Measurements from ENCODE around the gene LAPTM4A. TPM values are rescaled to one million over a fixed set of nuclear protein-coding genes. Genes with fewer than 3 reads are reported as not detected.
"Not testable (repeated sequence)": the region's sequence is repeated elsewhere in the genome, so short reads cannot be mapped to it uniquely, and the experiment has no call there.

Gene LAPTM4A
- total RNA-seq, 1 donor, result 251 TPM

DNA sequence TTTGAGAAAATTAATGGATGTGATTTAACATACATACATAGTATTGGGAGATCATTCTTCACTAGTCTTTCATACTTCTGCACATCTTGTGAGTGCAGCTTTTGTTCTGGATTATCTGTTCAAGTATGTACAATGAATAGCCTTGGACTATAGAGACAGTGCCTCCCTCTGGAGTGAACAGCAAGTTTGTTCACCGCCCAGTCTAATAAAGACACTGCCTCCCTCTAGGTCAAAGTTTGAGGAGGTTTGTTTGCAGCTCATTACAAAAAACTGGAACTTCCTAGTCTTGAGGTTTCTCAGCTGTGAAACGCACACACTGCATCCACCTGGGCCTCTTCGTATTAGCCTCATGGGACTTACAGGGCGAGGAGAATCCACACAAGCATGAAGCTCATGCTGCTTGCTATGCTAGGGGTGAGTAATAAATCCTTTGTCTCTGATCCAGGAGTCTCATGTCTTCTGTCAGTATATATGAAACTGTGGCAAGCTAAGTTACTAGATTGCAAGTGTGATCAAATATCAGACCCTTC, 26.0 kb upstream of the LAPTM4A start:
- H3K4me3 ChIP-seq (ENCODE audit: low read depth, low read length), result no peak overlapping the region
- TF ChIP-seq, protein P1, sequence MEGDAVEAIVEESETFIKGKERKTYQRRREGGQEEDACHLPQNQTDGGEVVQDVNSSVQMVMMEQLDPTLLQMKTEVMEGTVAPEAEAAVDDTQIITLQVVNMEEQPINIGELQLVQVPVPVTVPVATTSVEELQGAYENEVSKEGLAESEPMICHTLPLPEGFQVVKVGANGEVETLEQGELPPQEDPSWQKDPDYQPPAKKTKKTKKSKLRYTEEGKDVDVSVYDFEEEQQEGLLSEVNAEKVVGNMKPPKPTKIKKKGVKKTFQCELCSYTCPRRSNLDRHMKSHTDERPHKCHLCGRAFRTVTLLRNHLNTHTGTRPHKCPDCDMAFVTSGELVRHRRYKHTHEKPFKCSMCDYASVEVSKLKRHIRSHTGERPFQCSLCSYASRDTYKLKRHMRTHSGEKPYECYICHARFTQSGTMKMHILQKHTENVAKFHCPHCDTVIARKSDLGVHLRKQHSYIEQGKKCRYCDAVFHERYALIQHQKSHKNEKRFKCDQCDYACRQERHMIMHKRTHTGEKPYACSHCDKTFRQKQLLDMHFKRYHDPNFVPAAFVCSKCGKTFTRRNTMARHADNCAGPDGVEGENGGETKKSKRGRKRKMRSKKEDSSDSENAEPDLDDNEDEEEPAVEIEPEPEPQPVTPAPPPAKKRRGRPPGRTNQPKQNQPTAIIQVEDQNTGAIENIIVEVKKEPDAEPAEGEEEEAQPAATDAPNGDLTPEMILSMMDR (IDR thresholded peaks at IDR 0.05; ENCODE audit: insufficient read depth, low read length), result no peak
- DNase-seq (ENCODE audit: low read depth), result no peak

DNA sequence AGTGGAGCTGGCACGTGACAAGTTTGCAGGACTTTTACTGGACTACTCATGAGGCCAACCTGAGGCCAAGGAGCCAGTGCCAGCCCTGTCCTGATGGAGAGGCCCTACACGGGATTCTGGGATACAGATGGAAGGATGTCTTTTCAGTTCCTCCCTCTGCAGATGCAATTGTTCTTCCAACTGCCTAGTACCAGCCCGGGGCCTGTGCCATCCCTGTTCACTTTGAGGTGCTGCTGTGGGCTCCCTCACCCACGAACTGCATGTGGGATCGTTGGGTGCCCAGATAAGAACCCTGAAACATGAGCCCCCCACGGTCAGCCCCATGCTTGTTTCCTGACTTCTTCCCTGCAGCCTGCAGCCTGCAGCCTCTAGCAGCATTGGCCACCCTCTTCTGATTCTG, 25.3 kb upstream of the LAPTM4A start:
- no peak overlapping the region for H3K4me3 ChIP-seq (ENCODE audit: low read depth, low read length)
- no peak for DNase-seq (ENCODE audit: low read depth)
- TF ChIP-seq, protein P1 (IDR thresholded peaks at IDR 0.05; ENCODE audit: insufficient read depth, low read length), result no peak

DNA sequence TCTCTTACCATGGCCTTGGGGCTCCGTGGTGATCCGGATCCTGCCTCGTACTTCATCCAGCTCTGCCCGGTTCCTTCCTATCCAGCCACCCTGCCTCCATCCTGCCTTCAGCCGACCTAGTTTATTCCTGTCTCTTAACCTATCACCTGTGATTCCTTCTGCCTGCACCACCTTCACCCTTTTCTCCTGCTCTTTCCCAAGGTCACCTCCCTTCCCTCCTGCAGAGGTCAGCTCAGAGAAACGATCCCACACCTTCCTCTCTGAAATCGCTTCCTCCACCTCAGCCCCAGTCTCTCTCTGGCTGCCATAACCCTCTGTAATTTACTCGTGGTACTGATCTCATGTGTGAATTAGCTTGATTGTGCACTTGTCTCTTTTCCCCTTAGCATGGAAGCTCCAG, 23.5 kb upstream of the LAPTM4A start:
- H3K4me3 ChIP-seq (ENCODE audit: low read depth, low read length), result no peak overlapping the region
- TF ChIP-seq, protein P1 (IDR thresholded peaks at IDR 0.05; ENCODE audit: insufficient read depth, low read length), result no peak
- no peak for DNase-seq (ENCODE audit: low read depth)

DNA sequence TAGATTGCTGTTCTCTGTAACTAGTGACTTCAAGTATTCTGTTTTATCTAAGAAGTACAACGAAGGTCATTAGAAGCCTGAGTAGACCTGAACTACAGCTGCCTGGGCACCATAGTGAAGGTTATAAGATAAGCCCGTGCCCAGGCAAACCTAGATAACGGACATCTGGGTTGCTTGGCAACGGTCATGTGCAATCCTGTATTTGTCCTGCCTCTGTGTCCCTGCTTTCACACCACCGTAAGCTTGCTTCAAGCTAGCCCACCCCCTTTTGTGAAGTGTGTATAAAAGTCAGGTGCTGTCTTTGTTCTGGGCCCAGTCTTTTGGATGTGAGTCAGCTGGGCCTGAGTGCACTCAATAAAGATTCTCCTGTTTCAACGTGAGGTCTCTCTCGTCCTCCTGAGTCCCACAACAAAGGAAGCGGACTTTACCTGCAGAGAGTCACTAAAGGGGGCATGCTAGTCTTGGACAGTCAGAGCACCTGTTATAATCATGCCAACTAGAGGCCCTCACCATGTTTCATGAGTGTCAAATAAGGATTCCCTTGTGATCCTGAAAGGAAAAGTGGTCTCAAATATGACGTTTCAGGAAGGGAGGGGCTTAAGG, 22.7 kb upstream of the LAPTM4A start:
- peak; percentile 44 for DNase-seq (ENCODE audit: low read depth)
- not testable (repeated sequence) for H3K4me3 ChIP-seq (ENCODE audit: low read depth, low read length)

DNA sequence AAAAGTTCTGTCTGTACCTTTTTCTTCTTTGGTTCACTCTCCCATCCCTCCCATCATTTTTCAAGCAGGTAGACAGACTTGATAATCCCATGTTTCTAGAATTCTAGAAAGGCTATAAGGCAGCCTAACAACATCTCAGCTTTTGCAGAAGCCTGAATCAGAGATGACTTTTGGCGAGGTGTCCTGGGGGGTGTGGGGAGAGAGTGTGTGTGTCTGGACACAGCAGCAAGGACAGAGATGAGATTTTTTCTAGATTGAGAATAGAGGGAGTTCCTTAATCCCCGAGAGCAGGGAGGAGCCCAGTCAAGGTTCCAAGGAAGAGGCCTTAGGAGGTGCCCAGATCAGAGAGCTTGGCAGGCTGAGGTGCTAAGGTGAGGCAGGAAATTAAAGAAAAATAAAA, 22.0 kb upstream of the LAPTM4A start:
- peak; percentile 36 for DNase-seq (ENCODE audit: low read depth)
- TF ChIP-seq, protein P1 (IDR thresholded peaks at IDR 0.05; ENCODE audit: insufficient read depth, low read length), result no peak

DNA sequence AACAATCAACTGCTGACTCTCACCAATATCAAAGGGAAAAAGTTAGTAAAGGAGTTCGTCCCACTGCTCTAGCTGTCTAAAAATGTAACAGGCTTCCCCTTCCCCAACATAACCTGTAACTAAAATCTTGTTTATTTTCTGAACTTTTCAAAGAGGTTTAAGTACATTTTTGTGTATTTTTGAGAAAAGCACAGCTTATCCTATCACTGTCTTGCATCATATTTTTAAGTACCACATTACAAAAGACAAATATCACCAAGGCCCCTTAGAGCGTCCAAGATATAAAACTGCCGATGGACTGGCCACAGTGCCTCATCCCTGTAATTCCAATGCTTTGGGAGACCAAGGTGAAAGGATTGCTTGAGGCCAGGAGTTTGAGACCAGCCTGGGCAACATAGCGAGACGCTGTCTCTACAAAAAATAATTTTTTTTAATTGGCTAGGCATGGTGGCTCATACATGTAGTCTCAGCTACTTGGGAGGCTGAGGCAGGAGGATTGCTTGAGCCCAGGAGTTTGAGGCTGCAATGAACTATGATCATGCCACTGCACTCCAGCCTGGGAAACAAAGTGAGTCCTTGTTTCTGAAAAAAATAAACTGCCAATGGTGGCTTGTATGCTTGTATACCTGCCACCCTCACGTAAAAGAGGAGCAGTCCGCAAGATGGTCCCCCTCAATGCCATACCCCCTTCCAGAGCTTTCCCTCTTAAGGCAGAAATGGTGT, 21.2 kb upstream of the LAPTM4A start:
- TF ChIP-seq, protein P1 (IDR thresholded peaks at IDR 0.05; ENCODE audit: insufficient read depth, low read length), result no peak
- H3K4me3 ChIP-seq (ENCODE audit: low read depth, low read length), result peak overlapping the region; percentile 29
- peak; percentile 50 for DNase-seq (ENCODE audit: low read depth)

More for the DNA sequence above, 22.0 kb upstream of the LAPTM4A start:
- no peak overlapping the region for H3K4me3 ChIP-seq (ENCODE audit: low read depth, low read length)

Measured in fibroblast of the aortic adventitia (primary cell).